GM19467 (cell line): ENCODE results near the gene PHC1.
"Not testable (repeated sequence)": the region's sequence is repeated elsewhere in the genome, so short reads cannot be mapped to it uniquely, and the experiment has no call there.

Experiments
- ATAC-seq: cut with Tn5 transposase; IDR thresholded peaks from one replicate; pipeline ENCODE4 v1.9.1; 2021; ENCODE audit warnings: mild to moderate bottlenecking, moderate library complexity; ENCODE audit not compliant: unreplicated experiment

The PHC1 gene

DNA sequence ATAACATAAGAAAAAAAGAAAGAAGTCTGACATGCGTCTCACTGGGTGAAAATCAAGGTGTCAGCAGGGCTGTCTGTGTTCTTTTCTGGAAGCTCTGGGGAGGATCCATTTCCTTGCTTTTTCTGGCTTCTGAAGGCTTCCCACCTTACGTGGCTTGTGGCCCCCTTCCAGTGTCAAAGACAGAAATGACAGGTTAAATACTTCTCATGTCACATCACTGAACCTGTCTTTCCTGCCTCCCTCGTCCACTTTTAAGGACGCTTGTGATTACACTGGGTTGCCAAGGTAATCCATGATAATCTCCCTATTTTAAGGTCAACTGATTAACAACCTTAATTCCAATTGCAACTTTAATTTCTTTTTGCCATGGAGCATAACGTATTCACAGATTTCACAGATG is 4.6 kb upstream of the PHC1 start:
- no peak for ATAC-seq

DNA sequence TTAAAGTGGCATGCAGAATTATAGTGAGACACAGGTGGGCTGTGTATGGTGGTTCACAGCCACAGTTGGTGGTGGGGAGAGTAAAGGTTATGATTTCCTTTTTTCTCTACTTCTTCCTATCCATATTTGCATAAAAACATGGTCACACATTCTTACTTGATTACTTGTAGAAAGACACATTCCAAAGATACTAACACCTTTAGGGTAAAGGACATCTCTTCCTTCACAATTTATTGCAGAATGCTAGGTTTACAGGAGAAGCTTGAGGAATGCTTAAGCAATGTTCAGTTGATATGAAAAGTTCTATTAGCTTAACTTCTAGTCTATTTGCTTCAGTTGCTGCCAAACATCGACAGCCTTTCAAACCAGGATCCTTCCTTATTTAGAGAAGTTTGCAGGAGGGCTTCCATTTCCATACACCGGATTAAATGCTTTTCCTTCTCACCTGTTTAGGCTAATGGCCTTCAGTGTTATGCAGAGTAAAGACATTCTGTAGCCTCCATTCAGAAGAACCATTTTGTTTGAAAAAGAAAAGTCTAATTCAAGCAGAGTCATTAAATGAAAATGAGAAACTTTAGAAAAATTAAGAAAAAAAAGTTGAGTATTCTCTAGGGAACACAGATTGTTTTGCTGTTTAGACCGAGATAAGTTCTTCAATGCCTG is 2.6 kb upstream of the PHC1 start:
- no peak for ATAC-seq

DNA sequence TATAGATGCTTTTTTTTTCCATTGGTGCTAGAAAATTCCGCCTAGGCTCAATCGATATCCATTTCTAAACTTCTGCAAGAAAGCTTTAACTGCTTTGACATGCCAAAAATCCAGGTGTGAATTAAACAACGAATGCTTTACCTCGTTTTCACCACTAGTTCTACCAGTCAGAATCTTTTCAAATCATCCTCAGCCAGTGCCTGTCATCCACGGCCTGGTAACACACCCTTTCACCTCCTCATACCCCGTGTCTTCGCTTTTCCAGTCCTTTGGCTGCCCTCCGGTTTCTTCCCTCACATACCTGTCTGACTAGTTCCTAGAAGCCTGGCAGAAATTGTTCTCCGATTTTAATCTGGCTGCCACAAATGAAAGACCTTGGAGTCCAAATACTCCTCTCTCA is 1.4 kb upstream of the PHC1 start:
- ATAC-seq, result no peak

DNA sequence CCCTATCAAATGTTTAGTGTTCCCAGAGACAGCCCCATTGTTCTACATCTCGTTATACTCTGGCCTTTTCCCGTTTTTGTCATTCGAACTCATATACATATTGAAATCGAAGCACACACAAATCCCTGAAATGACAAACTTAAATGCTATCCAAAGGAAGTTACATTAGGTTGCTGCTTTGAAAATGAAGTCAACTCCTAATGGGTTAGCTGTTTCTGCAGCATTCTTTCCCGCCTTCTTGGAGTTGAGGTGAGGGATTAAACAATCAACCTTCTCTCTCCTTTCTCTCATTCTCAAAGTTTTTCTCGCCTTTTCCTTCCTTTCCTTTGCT is 642 bp upstream of the PHC1 start:
- ATAC-seq, result no peak

DNA sequence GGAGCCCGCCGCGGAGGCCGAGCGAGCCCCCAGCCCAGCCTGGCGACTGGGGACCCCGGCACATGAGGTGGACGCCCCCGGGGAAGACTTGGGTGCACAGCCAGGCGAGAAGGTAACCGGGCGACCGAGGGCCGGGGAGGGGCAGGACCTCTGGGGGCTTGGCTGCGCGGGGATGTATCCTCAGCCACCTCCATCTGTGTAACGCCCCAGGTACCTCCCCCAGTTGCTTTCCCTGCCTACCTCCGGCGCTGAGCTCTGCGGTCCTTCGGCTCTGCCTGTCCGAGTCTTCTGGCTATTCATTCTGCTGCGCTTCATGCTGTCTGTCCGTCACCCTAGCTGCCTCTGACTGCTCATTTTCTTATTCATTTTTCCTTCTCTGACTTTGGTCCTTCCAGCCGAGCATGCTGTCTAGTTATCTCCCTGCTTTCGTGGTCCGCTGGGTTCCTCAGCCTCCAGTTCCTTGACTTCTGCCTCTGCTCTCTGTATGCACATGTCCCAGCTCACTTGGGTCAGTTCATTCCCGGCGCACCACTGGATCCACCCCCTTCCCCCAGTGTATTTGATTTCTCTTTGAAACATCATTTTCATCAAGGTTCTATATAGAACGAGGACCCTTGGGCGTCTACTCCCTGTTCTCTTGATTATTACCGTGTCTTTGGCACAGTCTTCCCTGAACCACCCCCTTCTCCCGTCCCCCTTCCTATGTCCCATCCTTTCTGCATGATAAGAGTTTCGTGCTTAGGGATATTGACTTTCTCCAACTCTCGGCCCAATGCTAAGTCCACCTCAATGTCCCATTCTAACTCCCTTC is 612 bp downstream of the PHC1 start:
- ATAC-seq, result peak; percentile 70

DNA sequence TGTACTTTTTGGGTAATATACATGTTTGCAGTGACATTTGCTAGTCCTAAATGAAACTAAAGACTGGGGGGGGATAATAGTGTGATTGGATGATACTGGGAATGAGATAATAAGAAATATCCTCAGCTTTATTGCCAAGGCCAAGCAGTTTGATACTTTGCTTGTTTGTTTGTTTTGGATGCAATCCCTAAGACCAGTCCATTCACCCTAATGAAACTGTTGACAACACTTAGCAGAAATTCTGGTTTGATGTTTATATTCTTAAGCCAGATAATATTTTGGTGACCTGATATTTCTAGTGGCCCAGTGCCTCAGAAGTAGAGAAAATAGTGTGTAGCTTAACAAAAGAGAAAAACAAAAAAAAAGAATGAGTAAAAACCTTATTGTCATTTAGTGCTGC is 1.8 kb downstream of the PHC1 start:
- ATAC-seq, result no peak

DNA sequence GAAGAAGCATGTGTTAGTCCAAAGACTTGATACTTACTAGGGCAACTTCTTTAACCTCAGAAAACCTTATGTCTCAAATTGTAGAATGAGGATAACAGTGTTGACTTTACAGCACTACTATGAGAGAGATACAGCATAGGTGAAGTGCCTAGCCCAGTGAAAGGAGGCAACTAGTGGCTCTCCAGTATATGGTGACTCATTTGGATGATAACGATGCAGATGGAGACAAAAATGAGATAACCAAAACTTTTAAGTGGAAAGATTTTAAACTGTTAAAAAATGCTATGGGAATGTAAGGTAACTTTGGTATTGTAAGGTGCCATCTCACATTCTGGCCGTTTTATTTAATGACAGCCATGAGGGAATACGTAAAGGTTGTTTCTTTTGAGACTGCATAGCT is 2.7 kb downstream of the PHC1 start:
- ATAC-seq, result no peak

DNA sequence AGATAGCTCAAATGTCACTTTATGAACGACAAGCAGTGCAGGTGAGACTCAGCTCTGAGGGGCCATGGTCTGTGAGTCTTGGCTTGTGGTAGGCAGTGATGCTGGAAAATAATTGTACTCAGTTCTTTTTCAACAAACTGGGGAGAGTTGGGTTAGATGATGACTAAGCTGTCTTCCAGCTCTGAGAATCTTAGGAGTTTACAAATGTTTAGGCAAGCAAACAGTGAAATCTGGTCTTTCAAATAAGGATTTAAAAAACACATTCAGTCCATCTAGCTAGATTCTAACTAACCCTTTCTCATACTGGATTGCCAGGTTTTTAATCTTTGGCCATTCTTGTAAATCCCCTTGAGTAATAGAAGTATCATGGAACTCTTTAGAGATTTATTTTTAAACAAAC is 3.4 kb downstream of the PHC1 start:
- ATAC-seq, result no peak

DNA sequence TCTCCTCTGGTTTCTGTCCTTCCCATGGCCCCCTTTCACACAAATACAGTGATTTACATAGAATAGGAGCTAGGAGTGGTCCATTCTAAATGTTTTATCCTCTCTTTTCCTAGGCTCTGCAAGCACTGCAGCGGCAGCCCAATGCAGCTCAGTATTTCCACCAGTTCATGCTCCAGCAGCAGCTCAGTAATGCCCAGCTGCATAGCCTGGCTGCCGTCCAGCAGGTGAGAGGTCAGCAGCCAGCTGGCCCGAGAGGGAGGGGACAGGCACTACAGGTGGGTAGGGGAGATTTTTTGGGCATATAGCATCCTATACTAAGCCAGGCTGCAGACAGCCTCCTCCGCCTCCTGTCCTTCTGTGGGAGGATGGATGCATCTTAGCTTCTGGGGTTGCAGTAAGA is 5.3 kb downstream of the PHC1 start:
- not testable (repeated sequence) for ATAC-seq

DNA sequence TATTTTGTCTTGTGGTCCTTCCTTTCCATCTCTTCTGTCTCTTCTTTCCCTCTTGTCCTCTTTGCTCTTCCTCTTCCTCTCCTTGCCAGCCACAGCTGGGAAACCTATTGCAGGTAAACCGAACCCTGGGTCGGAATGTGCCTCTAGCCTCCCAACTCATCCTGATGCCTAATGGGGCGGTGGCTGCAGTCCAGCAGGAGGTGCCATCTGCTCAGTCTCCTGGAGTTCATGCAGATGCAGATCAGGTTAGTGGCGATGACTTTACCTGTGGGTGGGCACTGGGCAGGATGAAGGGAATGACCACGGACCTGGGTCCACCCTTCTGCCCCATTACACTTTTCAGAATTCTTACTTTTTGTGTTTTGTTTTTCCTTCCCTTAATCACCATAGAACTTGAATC is 8.2 kb downstream of the PHC1 start:
- no peak for ATAC-seq

DNA sequence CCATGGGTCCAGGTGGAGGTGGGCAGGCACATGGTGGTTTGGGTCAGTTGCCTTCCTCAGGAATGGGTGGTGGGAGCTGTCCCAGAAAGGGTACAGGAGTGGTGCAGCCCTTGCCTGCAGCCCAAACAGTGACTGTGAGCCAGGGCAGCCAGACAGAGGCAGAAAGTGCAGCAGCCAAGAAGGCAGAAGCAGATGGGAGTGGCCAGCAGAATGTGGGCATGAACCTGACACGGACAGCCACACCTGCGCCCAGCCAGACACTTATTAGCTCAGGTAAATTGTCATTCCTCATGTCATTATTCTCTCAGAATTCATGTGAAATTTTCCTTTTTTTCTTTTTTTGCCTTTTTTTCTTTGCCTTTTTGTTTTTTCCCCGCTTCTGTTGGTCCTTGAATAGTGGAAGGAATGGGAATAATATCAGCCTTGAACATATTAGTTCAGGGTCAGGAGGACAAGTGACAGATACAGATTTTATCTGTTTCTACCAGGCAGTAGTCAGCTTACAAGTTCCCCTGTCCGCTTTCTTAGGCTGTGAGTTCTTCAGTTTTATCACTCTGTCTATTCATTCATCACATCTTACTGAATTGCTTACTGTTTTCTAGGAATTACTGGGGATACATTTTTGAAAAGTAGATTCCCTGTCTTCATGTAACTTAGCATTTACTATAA is 16.5 kb downstream of the PHC1 start:
- ATAC-seq, result not testable (repeated sequence)

DNA sequence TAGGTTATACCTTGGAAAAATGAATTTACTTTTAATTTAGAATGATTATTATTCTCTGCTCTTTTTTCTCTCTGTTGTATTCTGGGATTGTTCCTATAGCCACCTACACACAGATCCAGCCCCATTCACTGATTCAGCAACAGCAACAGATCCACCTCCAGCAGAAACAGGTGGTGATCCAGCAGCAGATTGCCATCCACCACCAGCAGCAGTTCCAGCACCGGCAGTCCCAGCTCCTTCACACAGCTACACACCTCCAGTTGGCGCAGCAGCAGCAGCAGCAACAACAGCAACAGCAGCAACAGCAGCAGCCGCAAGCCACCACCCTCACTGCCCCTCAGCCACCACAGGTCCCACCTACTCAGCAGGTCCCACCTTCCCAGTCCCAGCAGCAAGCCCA is 18.2 kb downstream of the PHC1 start:
- not testable (repeated sequence) for ATAC-seq

DNA sequence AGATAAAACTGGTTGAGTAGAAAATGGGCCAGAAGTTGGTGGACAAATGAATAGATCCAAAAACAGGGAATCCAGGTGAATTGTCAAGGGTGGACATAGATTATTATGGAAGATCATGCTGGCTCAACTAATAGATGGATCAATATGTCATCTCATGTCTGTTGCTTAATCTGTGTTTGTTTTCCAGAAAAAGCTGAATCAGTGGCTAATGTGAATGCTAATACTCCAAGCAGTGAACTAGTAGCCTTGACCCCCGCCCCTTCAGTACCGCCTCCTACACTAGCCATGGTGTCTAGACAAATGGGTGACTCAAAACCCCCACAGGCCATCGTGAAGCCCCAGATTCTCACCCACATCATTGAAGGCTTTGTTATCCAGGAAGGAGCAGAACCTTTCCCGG is 19.8 kb downstream of the PHC1 start:
- ATAC-seq, result not testable (repeated sequence)

DNA sequence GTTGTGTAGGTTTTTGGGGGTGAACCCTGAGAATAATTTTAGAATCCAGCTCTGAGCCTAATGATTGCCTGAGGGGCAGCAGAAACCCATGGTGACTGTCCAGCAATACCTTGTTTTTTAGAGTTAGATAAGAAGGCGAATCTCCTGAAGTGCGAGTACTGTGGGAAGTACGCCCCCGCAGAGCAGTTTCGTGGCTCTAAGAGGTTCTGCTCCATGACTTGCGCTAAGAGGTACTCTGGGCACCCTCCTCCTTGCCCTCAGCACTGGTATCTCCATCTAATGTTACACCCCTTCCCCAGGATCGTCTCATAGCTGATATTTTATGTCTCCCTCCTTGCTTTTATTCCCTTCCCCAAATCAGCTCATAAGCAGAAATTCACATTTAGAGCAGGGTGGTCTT is 22.4 kb downstream of the PHC1 start:
- ATAC-seq, result no peak

DNA sequence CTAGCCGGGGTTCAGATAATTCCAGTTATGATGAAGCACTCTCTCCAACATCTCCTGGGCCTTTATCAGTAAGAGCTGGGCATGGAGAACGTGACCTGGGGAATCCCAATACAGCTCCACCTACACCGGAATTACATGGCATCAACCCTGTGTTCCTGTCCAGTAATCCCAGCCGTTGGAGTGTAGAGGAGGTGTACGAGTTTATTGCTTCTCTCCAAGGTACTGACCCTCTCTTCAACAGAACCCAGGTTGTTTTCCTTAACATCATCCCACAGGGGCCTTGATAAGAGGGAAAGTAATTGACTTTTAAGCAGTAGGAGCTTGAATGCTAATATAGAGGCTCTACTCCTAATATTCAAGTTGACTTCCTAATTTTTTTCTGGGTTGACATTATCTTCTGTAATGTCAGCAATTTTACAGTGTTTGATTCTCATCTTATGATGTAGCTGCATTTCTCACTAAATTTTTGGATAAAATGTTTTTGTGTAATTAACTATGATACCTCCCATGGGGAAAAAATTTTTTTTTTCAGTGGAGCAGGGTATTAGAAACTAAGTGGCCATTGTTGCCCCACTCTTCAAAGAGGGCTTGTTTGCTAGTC is 23.6 kb downstream of the PHC1 start:
- not testable (repeated sequence) for ATAC-seq

DNA sequence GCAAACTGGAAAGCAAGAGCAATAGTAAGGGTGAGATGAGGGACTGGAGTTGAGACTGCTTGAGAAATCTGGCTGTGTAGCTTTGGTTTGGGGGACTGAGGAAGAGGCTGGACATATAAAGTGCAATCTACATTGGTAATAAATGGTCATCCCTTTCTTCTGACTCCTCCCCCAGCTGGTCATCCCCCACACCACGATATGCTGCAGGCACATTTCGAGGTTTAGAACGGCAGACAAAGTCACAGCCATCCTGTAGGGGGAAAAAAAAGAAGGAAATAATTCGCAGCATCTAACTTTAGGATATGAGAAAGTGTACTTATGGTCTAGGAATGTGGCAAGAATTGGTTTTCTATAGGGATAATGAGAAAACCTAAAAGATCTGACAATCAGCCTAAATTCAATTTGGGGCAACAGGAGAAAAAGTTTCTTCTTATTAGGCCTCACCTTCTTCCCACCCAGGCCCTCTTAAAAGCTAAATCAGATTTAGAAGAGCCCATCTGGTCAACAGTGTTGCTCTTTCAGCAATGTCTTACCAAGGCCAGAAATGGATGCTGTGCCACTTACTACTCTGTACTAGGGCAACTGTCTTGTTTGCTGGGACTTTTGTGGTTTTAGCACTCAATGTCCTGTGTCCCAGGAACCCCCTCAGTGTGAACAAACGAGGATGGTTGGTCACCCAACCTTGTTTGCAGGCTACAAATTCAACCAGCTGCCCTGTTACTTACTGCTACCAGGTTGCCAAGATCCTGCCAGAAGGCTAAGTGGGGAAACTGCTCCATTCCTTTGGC is 27.6 kb downstream of the PHC1 start:
- ATAC-seq, result no peak

DNA sequence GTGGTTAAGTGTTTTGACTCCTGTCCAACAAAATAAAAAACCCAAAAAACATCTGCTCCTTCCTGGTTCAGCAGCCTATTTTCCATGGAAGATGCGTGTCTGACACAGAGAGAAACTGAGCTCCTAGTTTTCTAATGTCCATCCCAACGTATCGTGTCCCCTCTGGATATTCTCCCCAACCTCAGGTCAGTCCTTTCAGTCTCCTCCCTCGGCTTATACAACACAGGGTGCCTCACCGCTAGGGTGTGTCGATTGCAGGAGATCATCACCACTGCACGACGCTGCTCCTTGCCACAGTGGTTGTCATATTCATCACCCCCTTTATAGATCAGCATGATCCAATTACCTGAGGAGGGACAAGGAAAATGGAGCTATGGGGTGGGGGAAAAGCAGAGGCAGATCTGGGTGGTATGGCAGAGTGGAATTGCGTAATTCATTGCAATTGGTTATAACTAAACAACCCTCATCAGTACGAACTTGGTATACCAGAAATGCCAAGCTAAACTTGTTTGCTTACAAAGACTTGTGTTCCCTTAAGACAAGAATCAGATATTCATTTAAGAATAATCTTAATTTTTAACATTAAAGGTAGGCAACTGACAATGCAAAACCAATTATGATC is 29.4 kb downstream of the PHC1 start:
- ATAC-seq, result no peak

DNA sequence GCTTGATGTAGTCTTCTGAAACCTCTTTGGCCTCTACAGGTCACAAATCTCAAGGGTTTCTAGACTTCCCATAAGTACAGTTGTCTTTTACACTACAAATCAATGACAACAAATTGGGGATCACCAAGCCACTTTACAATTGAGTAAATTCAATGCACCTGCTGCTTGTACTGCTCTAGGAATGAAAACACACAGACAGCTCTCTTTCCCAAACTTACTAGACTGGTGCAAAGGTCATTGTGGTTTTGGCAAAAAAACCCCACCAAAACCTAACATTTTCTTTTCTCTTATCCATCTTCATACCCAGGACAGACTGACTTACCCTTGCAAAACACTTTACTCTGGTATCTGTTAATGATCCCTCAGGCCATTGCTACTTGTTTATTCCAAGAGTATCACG is 32.4 kb downstream of the PHC1 start:
- ATAC-seq, result no peak

DNA sequence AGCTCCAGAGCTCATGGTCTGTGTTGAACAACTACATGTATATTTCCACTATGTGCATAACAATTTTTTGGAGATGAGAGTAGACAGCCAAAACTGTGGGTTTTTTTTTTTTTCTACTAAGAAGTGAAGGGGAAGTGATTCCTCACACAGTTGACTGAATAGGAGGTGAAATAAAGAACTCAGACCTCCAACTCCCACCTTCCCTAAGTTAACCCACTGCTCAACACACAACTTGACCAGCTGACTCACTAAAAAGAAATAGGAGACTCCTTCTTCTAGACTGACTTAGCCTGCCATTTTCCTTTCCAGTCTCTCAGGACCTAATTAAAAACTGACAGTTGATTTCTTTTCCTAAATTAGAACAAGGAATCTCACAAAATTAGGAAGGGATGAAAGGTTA is 33.4 kb downstream of the PHC1 start:
- ATAC-seq, result no peak

DNA sequence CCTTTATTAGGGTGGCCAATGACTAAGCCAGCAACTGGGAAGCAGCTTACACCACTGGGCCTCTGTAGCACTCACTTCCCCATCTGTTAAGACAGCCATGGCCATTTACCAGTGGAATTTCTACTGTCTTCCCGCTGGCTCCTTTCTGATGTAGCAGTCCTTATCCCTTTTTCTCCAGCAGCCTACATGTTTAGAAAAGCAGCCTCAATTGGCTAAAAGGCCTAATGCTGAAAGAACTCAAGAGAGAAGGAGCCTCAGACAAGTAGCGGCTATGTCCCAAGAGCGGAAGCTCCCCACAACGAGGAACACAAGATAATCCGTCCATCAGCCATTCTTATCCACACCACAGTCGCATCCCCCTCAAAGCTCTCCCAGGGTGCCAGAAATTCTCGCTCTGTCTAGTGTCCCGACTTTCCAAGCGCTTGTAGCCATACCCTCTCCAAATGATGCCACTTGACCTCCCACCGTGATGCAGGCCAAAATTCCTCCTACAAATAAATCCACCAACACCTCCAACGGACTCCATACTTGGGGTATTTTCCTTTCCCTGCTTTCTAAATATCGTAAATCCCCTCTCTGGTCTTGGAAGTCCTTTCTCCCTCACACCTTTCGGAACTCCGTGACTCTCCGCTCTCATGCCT is 34.5 kb downstream of the PHC1 start:
- no peak for ATAC-seq
